BLaER1 treated with 17β-estradiol and CSF1 and Interleukin-3, amounts not matched to agents 10 nM and 100 nM (cell line): ENCODE data around the gene IPO8.
"Not testable (repeated sequence)": the region's sequence is repeated elsewhere in the genome, so short reads cannot be mapped to it uniquely, and the experiment has no call there.

Source experiments
- H3K27ac ChIP-seq, 11 experiments: shearing (Covaris generic); formaldehyde crosslinking; 2 replicates each; pipeline ENCODE4 v1.8.1; 2022
- H3K27me3 ChIP-seq, 11 experiments: shearing (Covaris generic); formaldehyde crosslinking; 2 replicates each; pipeline ENCODE4 v1.8.1; 2022
- H3K36me3 ChIP-seq, 11 experiments: shearing (Covaris generic); formaldehyde crosslinking; 2 replicates each; pipeline ENCODE4 v1.8.1; 2022
- H3K4me1 ChIP-seq, 10 experiments: shearing (Covaris generic); formaldehyde crosslinking; 2 replicates each; pipeline ENCODE4 v1.8.1; 2022
- H3K4me2 ChIP-seq, 11 experiments: shearing (Covaris generic); formaldehyde crosslinking; 2 replicates each; pipeline ENCODE4 v1.8.1; 2022
- H3K4me3 ChIP-seq, 10 experiments: shearing (Covaris generic); formaldehyde crosslinking; 2 replicates each; pipeline ENCODE4 v1.8.1; 2022
- H3K9ac ChIP-seq, 11 experiments: shearing (Covaris generic); formaldehyde crosslinking; 2 replicates each; pipeline ENCODE4 v1.8.1; 2022
- H3K9me3 ChIP-seq, 11 experiments: shearing (Covaris generic); formaldehyde crosslinking; replicated peaks in 1 of 11; 2 replicates each; pipeline ENCODE4 v1.8.1; 2022
- H4K20me1 ChIP-seq, 11 experiments: shearing (Covaris generic); formaldehyde crosslinking; 2 replicates each; pipeline ENCODE4 v1.8.1; 2022
- Cebpa-rat ChIP-seq, 11 experiments: shearing (Covaris generic); IDR thresholded peaks; 2 replicates each; pipeline ENCODE4 v1.8.1; 2022

Gene IPO8

GRCh38 chr12:30595742-30596141 lies 99.9 kb downstream of the IPO8 start:
- Histone ChIP-seq H3K36me3 (no peaks in the 10 kb centered on the region), H3K27me3 (no peaks in the 10 kb centered on the region), H3K4me3 (no peak overlapping the region), H4K20me1 (no peaks in the 10 kb centered on the region), H3K4me2 (no peak overlapping the region), H3K4me1 (no peaks in the 10 kb centered on the region), H3K9ac (no peak overlapping the region), H3K27ac (no peak overlapping the region), H3K9me3 (no peaks in the 10 kb centered on the region)
- no peak for TF ChIP-seq Cebpa-rat (IDR thresholded peaks at IDR 0.05)

- H3K4me3 ChIP-seq, result no peak overlapping the region
- no peaks in the 10 kb centered on the region for H3K4me1 ChIP-seq
- no peaks in the 10 kb centered on the region for H3K9me3 ChIP-seq
- no peak overlapping the region for H3K9ac ChIP-seq
- H3K36me3 ChIP-seq, result no peaks in the 10 kb centered on the region
- TF ChIP-seq Cebpa-rat (IDR thresholded peaks at IDR 0.05), result no peak
- no peak overlapping the region for H3K4me2 ChIP-seq
- no peaks in the 10 kb centered on the region for H3K27me3 ChIP-seq
- H3K27ac ChIP-seq, result no peak overlapping the region
- no peaks in the 10 kb centered on the region for H4K20me1 ChIP-seq
Measured at GRCh38 chr12:30594509-30594908, 101.2 kb downstream of the IPO8 start.

GRCh38 chr12:30588572-30588971 lies 107.1 kb downstream of the IPO8 start:
- not testable (repeated sequence) for H3K9me3 ChIP-seq, H4K20me1 ChIP-seq, H3K4me1 ChIP-seq, H3K4me3 ChIP-seq, H3K9ac ChIP-seq, H3K27ac ChIP-seq, H3K27me3 ChIP-seq, H3K4me2 ChIP-seq, H3K36me3 ChIP-seq

- H3K4me2 ChIP-seq, result no peak overlapping the region
Measured at GRCh38 chr12:30587782-30588181, 107.9 kb downstream of the IPO8 start.

GRCh38 chr12:30585877-30586276 lies 109.8 kb downstream of the IPO8 start:
- TF ChIP-seq Cebpa-rat (IDR thresholded peaks at IDR 0.05), result no peak
- Histone ChIP-seq H3K4me2 (no peak overlapping the region), H3K9ac (no peak overlapping the region), H3K4me1 (no peaks in the 10 kb centered on the region), H3K36me3 (no peaks in the 10 kb centered on the region), H3K27me3 (no peaks in the 10 kb centered on the region), H4K20me1 (no peaks in the 10 kb centered on the region), H3K9me3 (0 out of 22 replicates have a peak, but pooled peaks cover 0 to 6% (median 0%) of the 10 kb centered on the region in 11 experiments), H3K27ac (no peak overlapping the region), H3K4me3 (no peak overlapping the region)

More at GRCh38 chr12:30587782-30588181, 107.9 kb downstream of the IPO8 start:
- Histone ChIP-seq H3K9ac (no peak overlapping the region), H3K36me3 (no peaks in the 10 kb centered on the region), H3K27me3 (no peaks in the 10 kb centered on the region), H3K9me3 (no peaks in the 10 kb centered on the region), H3K27ac (no peak overlapping the region), H3K4me3 (no peak overlapping the region), H4K20me1 (no peaks in the 10 kb centered on the region), H3K4me1 (no peaks in the 10 kb centered on the region)
- no peak for TF ChIP-seq Cebpa-rat (IDR thresholded peaks at IDR 0.05)

- TF ChIP-seq Cebpa-rat (IDR thresholded peaks at IDR 0.05), result no peak
- Histone ChIP-seq H3K4me3 (no peak overlapping the region), H3K4me1 (no peaks in the 10 kb centered on the region), H3K27me3 (no peaks in the 10 kb centered on the region), H3K27ac (no peak overlapping the region), H3K9me3 (0 out of 22 replicates have a peak, but pooled peaks cover 0 to 6% (median 0%) of the 10 kb centered on the region in 11 experiments), H3K36me3 (no peaks in the 10 kb centered on the region), H3K4me2 (no peak overlapping the region), H3K9ac (no peak overlapping the region), H4K20me1 (no peaks in the 10 kb centered on the region)
Measured at GRCh38 chr12:30582943-30583342, 112.7 kb downstream of the IPO8 start.

GRCh38 chr12:30580344-30580743 lies 115.3 kb downstream of the IPO8 start:
- H3K27me3 ChIP-seq, result no peaks in the 10 kb centered on the region
- no peak overlapping the region for H3K9ac ChIP-seq
- TF ChIP-seq Cebpa-rat (IDR thresholded peaks at IDR 0.05), result no peak
- H3K36me3 ChIP-seq, result no peaks in the 10 kb centered on the region
- H3K27ac ChIP-seq, result no peak overlapping the region
- no peaks in the 10 kb centered on the region for H4K20me1 ChIP-seq
- peaks cover 0 to 6% (median 0%) of the 10 kb centered on the region in 11 experiments; a peak in 1 of 22 replicates for H3K9me3 ChIP-seq
- H3K4me1 ChIP-seq, result no peaks in the 10 kb centered on the region
- no peak overlapping the region for H3K4me3 ChIP-seq
- no peak overlapping the region for H3K4me2 ChIP-seq
